ENCODE data around the gene DPH3. TPM values are rescaled to one million over a fixed set of nuclear protein-coding genes. Genes with fewer than 3 reads are reported as not detected.

DPH3 gene
- total RNA-seq, 1 experiment from 2014 or later: 16.8 TPM

GRCh38 chr3:16239780-16240179, 25.0 kb downstream of the DPH3 start:
- Mint-ChIP-seq H3K27ac (ENCODE audit: unreplicated experiment) (no peak overlapping the region), H3K27me3 (ENCODE audit: unreplicated experiment) (no peaks in the 10 kb centered on the region), H3K9me3 (ENCODE audit: low read depth, unreplicated experiment) (no peaks in the 10 kb centered on the region), H3K4me1 (ENCODE audit: low read depth, unreplicated experiment) (no peaks in the 10 kb centered on the region), H3K4me3 (ENCODE audit: low read depth, unreplicated experiment) (no peak overlapping the region), H3K36me3 (ENCODE audit: insufficient read depth, unreplicated experiment) (no peaks in the 10 kb centered on the region)
- DNase-seq: no peak
- CTCF ChIA-PET: no interaction called here
- intact Hi-C loops (cut with micrococcal nuclease; ENCODE audit: unreplicated experiment): no loop called here
- BruUV-seq (replicated peaks): no TSS peak
- TF ChIP-seq CTCF (IDR thresholded peaks at IDR 0.05; ENCODE audit: unreplicated experiment): no peak

GRCh38 chr3:16239086-16239770, 25.5 kb downstream of the DPH3 start:
- H3K4me1 Mint-ChIP-seq (ENCODE audit: low read depth, unreplicated experiment): no peaks in the 10 kb centered on the region
- H3K4me3 Mint-ChIP-seq (ENCODE audit: low read depth, unreplicated experiment): no peak overlapping the region
- BruUV-seq (replicated peaks): no TSS peak
- no peak overlapping the region for H3K27ac Mint-ChIP-seq (ENCODE audit: unreplicated experiment)
- no peaks in the 10 kb centered on the region for H3K27me3 Mint-ChIP-seq (ENCODE audit: unreplicated experiment)
- no peak for TF ChIP-seq CTCF (IDR thresholded peaks at IDR 0.05; ENCODE audit: unreplicated experiment)
- H3K36me3 Mint-ChIP-seq (ENCODE audit: insufficient read depth, unreplicated experiment): no peaks in the 10 kb centered on the region
- intact Hi-C loops (cut with micrococcal nuclease; ENCODE audit: unreplicated experiment): no loop called here
- CTCF ChIA-PET: no interaction called here
- H3K9me3 Mint-ChIP-seq (ENCODE audit: low read depth, unreplicated experiment): no peaks in the 10 kb centered on the region
- DNase-seq: no peak

- no TSS peak for BruUV-seq (replicated peaks)
- intact Hi-C loops (cut with micrococcal nuclease; ENCODE audit: unreplicated experiment): no loop called here
- Mint-ChIP-seq H3K36me3 (ENCODE audit: insufficient read depth, unreplicated experiment) (no peaks in the 10 kb centered on the region), H3K27ac (ENCODE audit: unreplicated experiment) (no peak overlapping the region), H3K27me3 (ENCODE audit: unreplicated experiment) (peaks cover 9% of the 10 kb centered on the region), H3K4me3 (ENCODE audit: low read depth, unreplicated experiment) (no peak overlapping the region), H3K9me3 (ENCODE audit: low read depth, unreplicated experiment) (no peaks in the 10 kb centered on the region), H3K4me1 (ENCODE audit: low read depth, unreplicated experiment) (no peaks in the 10 kb centered on the region)
- DNase-seq: no peak
- CTCF ChIA-PET: no interaction called here
- TF ChIP-seq CTCF (IDR thresholded peaks at IDR 0.05; ENCODE audit: unreplicated experiment): no peak
Observed at GRCh38 chr3:16236856-16237393, 27.8 kb downstream of the DPH3 start.

- CTCF ChIA-PET: no interaction called here
- intact Hi-C loops (cut with micrococcal nuclease; ENCODE audit: unreplicated experiment): no loop called here
- peaks cover 9% of the 10 kb centered on the region for H3K27me3 Mint-ChIP-seq (ENCODE audit: unreplicated experiment)
- H3K27ac Mint-ChIP-seq (ENCODE audit: unreplicated experiment): no peak overlapping the region
- no peaks in the 10 kb centered on the region for H3K9me3 Mint-ChIP-seq (ENCODE audit: low read depth, unreplicated experiment)
- no TSS peak for BruUV-seq (replicated peaks)
- no peaks in the 10 kb centered on the region for H3K4me1 Mint-ChIP-seq (ENCODE audit: low read depth, unreplicated experiment)
- no peak for TF ChIP-seq CTCF (IDR thresholded peaks at IDR 0.05; ENCODE audit: unreplicated experiment)
- H3K36me3 Mint-ChIP-seq (ENCODE audit: insufficient read depth, unreplicated experiment): no peaks in the 10 kb centered on the region
- H3K4me3 Mint-ChIP-seq (ENCODE audit: low read depth, unreplicated experiment): no peak overlapping the region
- no peak for DNase-seq
Observed at GRCh38 chr3:16236030-16236639, 28.6 kb downstream of the DPH3 start.
